IMR-90 (cell line): ENCODE measurements around the gene FADS6.

Source experiments
- BHLHE40 ChIP-seq: fragments of 150-350 bp; IDR thresholded peaks from 2 replicates; pipeline ENCODE4 v1.6.1; 2016; ENCODE audit warnings: mild to moderate bottlenecking, low read depth, low read length
- CEBPB ChIP-seq: IDR thresholded peaks from 2 replicates; pipeline ENCODE4 v1.6.1; 2012; ENCODE audit warnings: low read depth, low read length, improper control_type of control experiment
- CHD1 ChIP-seq: IDR thresholded peaks from 2 replicates; pipeline ENCODE4 v1.6.1; 2012; ENCODE audit warnings: low read depth, low read length, improper control_type of control experiment
- CTCF ChIP-seq: conservative IDR thresholded peaks from 2 replicates; pipeline ENCODE4 v1.5.1; 2012; ENCODE audit warnings: mild to moderate bottlenecking, low read depth, low read length, improper control_type of control experiment
- FOS ChIP-seq: fragments of 150-350 bp; IDR thresholded peaks from 2 replicates; pipeline ENCODE4 v1.6.1; 2016; ENCODE audit warnings: low read depth, low read length
- MAFK ChIP-seq: IDR thresholded peaks from 2 replicates; pipeline ENCODE4 v1.6.1; 2012; ENCODE audit warnings: low read depth, low read length, improper control_type of control experiment
- MAZ ChIP-seq: IDR thresholded peaks from 2 replicates; pipeline ENCODE4 v1.6.1; 2012; ENCODE audit warnings: low read depth, mild to moderate bottlenecking, low read length, improper control_type of control experiment, moderate library complexity, borderline replicate concordance
- MXI1 ChIP-seq: IDR thresholded peaks from 2 replicates; pipeline ENCODE4 v1.6.1; 2012; ENCODE audit warnings: low read depth, mild to moderate bottlenecking, low read length, moderate library complexity, borderline replicate concordance
- POLR2A ChIP-seq: IDR thresholded peaks from 2 replicates; pipeline ENCODE4 v1.6.1; 2012; ENCODE audit warnings: mild to moderate bottlenecking, low read depth, low read length
- RAD21 ChIP-seq: IDR thresholded peaks from 2 replicates; pipeline ENCODE4 v1.6.1; 2012; ENCODE audit warnings: low read length, improper control_type of control experiment
- SMC3 ChIP-seq: fragments of 150-350 bp; IDR thresholded peaks from 2 replicates; pipeline ENCODE4 v1.6.1; 2016; ENCODE audit warnings: low read depth, mild to moderate bottlenecking, antibody characterized with exemption, low read length, moderate library complexity
- USF2 ChIP-seq: fragments of 150-350 bp; IDR thresholded peaks from 2 replicates; pipeline ENCODE4 v1.6.1; 2017; ENCODE audit warnings: mild to moderate bottlenecking, antibody characterized with exemption, low read length, low read depth

DNA sequence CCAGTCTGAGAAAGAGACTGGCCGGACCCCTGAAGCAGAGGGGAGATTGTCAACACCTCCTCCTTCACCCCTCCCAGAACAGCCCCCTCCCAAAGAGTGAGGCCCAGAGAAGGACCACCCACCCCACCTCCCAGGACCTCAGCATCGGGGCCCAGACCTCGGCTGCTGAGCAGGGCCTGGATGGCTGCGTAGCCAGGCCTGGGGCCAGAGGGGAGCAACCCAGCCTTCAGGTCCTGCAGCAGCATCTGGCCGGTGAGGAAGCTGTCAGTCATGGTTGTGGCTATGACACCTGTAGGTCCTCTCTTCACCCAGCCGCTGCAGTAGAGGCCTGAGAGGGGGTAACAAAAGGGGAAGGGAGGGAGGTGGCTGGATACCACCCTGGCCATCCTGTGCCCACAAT lies 30.5 kb downstream of the FADS6 start:
- no peak for TF ChIP-seq CTCF
- TF ChIP-seq RAD21: no peak
- TF ChIP-seq POLR2A: no peak
- TF ChIP-seq SMC3: no peak
- no peak for TF ChIP-seq MAFK
- no peak for TF ChIP-seq MXI1
- TF ChIP-seq USF2: no peak
- TF ChIP-seq MAZ: no peak
- TF ChIP-seq CEBPB: no peak
- TF ChIP-seq BHLHE40: no peak
- TF ChIP-seq FOS: no peak
- no peak for TF ChIP-seq CHD1
